Spleen (tissue), 11 donors: ENCODE results near the gene PDIA5. TPM values are rescaled to one million over a fixed set of nuclear protein-coding genes. Genes with fewer than 3 reads are reported as not detected.
A peak's percentile ranks its signal among the peaks of the same experiment; 100 is the strongest.
"Not testable (repeated sequence)": the region's sequence is repeated elsewhere in the genome, so short reads cannot be mapped to it uniquely, and the experiment has no call there.

Experiments
- DNase-seq: peaks from one replicate; pipeline ENCODE4 v3.0.0-alpha.2; 2020
- H3K27ac ChIP-seq, 8 donors: fragments of 200-600 bp; sonication (generic) in 7 of 8; 1 replicate in 4 of 8; 2 replicates in 4 of 8; pipeline versions ENCODE4 v1.5.0 to v1.8.0; 2016 to 2021; ENCODE audit warnings: inconsistent platforms in 4 of 8, mild to moderate bottlenecking in 4 of 8, moderate library complexity in 1 of 8
- H3K27me3 ChIP-seq, 7 donors: fragments of 200-600 bp; sonication (generic) in 6 of 7; replicated peaks in 1 of 7; 1 replicate in 4 of 7; 2 replicates in 3 of 7; pipeline versions ENCODE4 v1.5.0 to v1.8.0; 2016 to 2021; ENCODE audit warnings: inconsistent platforms in 3 of 7, mild to moderate bottlenecking in 1 of 7
- H3K36me3 ChIP-seq, 6 donors: fragments of 200-600 bp; sonication (generic) in 5 of 6; 1 replicate in 4 of 6; 2 replicates in 2 of 6; pipeline versions ENCODE4 v1.5.0 to v1.8.0; 2016 to 2021; ENCODE audit warnings: inconsistent platforms in 2 of 6
- H3K4me1 ChIP-seq, 6 donors: fragments of 200-600 bp; sonication (generic) in 5 of 6; 1 replicate in 3 of 6; 2 replicates in 3 of 6; pipeline versions ENCODE4 v1.5.0 to v1.8.0; 2016 to 2021; ENCODE audit warnings: inconsistent platforms in 3 of 6
- H3K4me3 ChIP-seq, 8 donors: fragments of 200-600 bp; sonication (generic) in 7 of 8; 1 replicate in 4 of 8; 2 replicates in 4 of 8; pipeline versions ENCODE4 v1.5.0 to v1.8.0; 2016 to 2021; ENCODE audit warnings: inconsistent platforms in 4 of 8, mild to moderate bottlenecking in 4 of 8, moderate library complexity in 2 of 8
- H3K9me3 ChIP-seq, 8 donors: fragments of 200-600 bp; sonication (generic) in 7 of 8; 1 replicate in 4 of 8; 2 replicates in 4 of 8; pipeline versions ENCODE4 v1.5.0 to v1.8.0; 2016 to 2021; ENCODE audit warnings: inconsistent platforms in 4 of 8
- POLR2A ChIP-seq, 3 donors: fragments of 450-650 bp; IDR thresholded peaks; one replicate each; pipeline ENCODE4 v1.5.1; 2017; ENCODE audit warnings: antibody characterized with exemption in 3 of 3, mild to moderate bottlenecking in 1 of 3
- POLR2AphosphoS5 ChIP-seq, 3 donors: sonication (generic); formaldehyde crosslinking; IDR thresholded peaks; one replicate each; pipeline ENCODE4 v1.5.1; 2017; ENCODE audit warnings: antibody characterized with exemption in 3 of 3
- WGBS, 5 donors: extraction: QIAGEN DNeasy Blood & Tissue Kit in 3 of 5; methylation state at CpG; one replicate each; pipeline versions ENCODE4 v1.1.5 to v1.1.7; 2013 to 2018; 5-methylcytosine and 5-hydroxymethylcytosine counted together
- intact Hi-C: fragments of 100-400 bp; cut with DNase I; formaldehyde crosslinking; loops from one replicate; pipeline ENCODE4 v1.15.0; 2023; ENCODE audit warnings: low total_unique reads
- polyA plus RNA-seq, 3 donors: library from polyadenylated mRNA; stranded (reverse); fragments of 200-250 nt; gene quantifications; one replicate each; pipeline ENCODE4 v1.2.1, GENCODE V29; 2013
- total RNA-seq, 7 donors: library from RNA; depleted of rRNA in 3 of 7; stranded (reverse); fragments of >200 nt in 3 of 7; fragmentation: NEBNext Ultra II Directional in 4 of 7; extraction: Animal tissue kit (Norgen Biotek cat#: 25700) in 4 of 7; gene quantifications; one replicate each; pipeline versions ENCODE4 v1.1.0 to v1.2.1, GENCODE V29; 2016 to 2021
- TF ChIP-seq, protein P1 (sequence below), 11 experiments: fragments of 200-600 bp in 7 of 11; fragments of 450-650 bp in 4 of 11; sonication (generic) in 4 of 11; IDR thresholded peaks in 8 of 11; conservative IDR thresholded peaks in 3 of 11; 1 replicate in 7 of 11; 2 replicates in 4 of 11; pipeline versions ENCODE4 v1.4.0 to v1.8.0; 2016 to 2021; ENCODE audit warnings: antibody characterized with exemption in 11 of 11, inconsistent platforms in 4 of 11, mild to moderate bottlenecking in 1 of 11
- donor health status: healthy with polysubstance abuse.
- donor health status: DM: no; HTN: no; CAD: no; lungs with moderate emphysema.
- donor health status: DM: no; HTN: no; CAD: no.
- donor health status: Bipolar disorder and iron deficiency.
- donor health status: healthy.
- donor health status: DM: no; HTN: no; CAD: no.
- donor health status: DM: yes; HTN: yes; CAD: no.

PDIA5 gene
- total and polyA plus RNA-seq, 10 donors: 5.8 to 30.2 (median 19.7) TPM

GRCh38 chr3:123110976-123111615 is 44.3 kb downstream of the PDIA5 start:
- intact Hi-C loops: no loop called here
- WGBS, 5 donors: 71 to 87% (median 80%) methylated on average over 9 to 11 of the region's 11 CpGs
- no peak overlapping the region for H3K4me3 ChIP-seq
- peak; percentile 77 for DNase-seq
- TF ChIP-seq, protein P1, sequence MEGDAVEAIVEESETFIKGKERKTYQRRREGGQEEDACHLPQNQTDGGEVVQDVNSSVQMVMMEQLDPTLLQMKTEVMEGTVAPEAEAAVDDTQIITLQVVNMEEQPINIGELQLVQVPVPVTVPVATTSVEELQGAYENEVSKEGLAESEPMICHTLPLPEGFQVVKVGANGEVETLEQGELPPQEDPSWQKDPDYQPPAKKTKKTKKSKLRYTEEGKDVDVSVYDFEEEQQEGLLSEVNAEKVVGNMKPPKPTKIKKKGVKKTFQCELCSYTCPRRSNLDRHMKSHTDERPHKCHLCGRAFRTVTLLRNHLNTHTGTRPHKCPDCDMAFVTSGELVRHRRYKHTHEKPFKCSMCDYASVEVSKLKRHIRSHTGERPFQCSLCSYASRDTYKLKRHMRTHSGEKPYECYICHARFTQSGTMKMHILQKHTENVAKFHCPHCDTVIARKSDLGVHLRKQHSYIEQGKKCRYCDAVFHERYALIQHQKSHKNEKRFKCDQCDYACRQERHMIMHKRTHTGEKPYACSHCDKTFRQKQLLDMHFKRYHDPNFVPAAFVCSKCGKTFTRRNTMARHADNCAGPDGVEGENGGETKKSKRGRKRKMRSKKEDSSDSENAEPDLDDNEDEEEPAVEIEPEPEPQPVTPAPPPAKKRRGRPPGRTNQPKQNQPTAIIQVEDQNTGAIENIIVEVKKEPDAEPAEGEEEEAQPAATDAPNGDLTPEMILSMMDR (IDR thresholded peaks at IDR 0.05 in 8 of 11, conservative IDR thresholded peaks at IDR 0.05 in 3 of 11): no peak
- TF ChIP-seq POLR2A (IDR thresholded peaks at IDR 0.05) (no peak), POLR2AphosphoS5 (IDR thresholded peaks at IDR 0.05) (no peak)
- H3K36me3 ChIP-seq: peaks cover 0 to 84% (median 23%) of the 10 kb centered on the region in 6 donors
- H3K9me3 ChIP-seq: no peaks in the 10 kb centered on the region
- no peak overlapping the region for H3K27ac ChIP-seq
- peaks cover 0 to 47% (median 2%) of the 10 kb centered on the region in 6 donors for H3K4me1 ChIP-seq
- H3K27me3 ChIP-seq: no peaks in the 10 kb centered on the region

DNA sequence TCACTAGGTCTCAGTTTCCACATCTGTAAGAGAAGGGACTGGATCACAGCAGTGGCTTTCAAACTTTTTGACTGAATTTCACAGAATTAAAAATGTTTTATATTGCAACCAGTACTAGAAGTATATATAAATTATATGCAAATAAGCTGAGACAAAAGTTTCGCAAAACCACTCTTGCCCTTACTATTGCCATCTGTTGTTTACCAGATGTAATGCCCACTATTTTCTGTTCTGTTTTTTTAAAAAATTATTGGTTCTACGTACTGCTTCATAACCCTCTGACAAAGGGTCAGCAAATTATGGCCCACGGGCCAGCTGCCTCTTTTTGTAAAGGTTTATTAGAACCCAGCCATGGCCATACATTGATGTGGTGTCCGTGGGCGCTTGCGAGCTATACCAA is 44.8 kb downstream of the PDIA5 start:
- H3K27ac ChIP-seq: no peak overlapping the region
- no peaks in the 10 kb centered on the region for H3K27me3 ChIP-seq
- H3K4me1 ChIP-seq: peaks cover 0 to 47% (median 2%) of the 10 kb centered on the region in 6 donors
- intact Hi-C loops: no loop called here
- TF ChIP-seq, protein P1 (IDR thresholded peaks at IDR 0.05 in 8 of 11, conservative IDR thresholded peaks at IDR 0.05 in 3 of 11): no peak
- TF ChIP-seq POLR2A (IDR thresholded peaks at IDR 0.05) (no peak), POLR2AphosphoS5 (IDR thresholded peaks at IDR 0.05) (no peak)
- no peak overlapping the region for H3K4me3 ChIP-seq
- no peaks in the 10 kb centered on the region for H3K9me3 ChIP-seq
- 78 to 90% (median 83%) methylated on average over 6 of the region's 6 CpGs for WGBS, 5 donors
- H3K36me3 ChIP-seq: peaks cover 0 to 84% (median 22%) of the 10 kb centered on the region in 6 donors
- no peak for DNase-seq

- WGBS, 5 donors: 56 to 80% (median 75%) methylated on average over 5 of the region's 5 CpGs
- intact Hi-C loops: no loop called here
- Histone ChIP-seq H3K4me1 (peaks cover 0 to 47% (median 2%) of the 10 kb centered on the region in 6 donors), H3K4me3 (no peak overlapping the region), H3K27ac (no peak overlapping the region), H3K27me3 (no peaks in the 10 kb centered on the region), H3K9me3 (no peaks in the 10 kb centered on the region), H3K36me3 (peaks cover 0 to 84% (median 17%) of the 10 kb centered on the region in 6 donors)
- peak; percentile 41 for DNase-seq
- TF ChIP-seq POLR2A (IDR thresholded peaks at IDR 0.05): no peak
- TF ChIP-seq, protein P1 (IDR thresholded peaks at IDR 0.05 in 8 of 11, conservative IDR thresholded peaks at IDR 0.05 in 3 of 11): no peak
- TF ChIP-seq POLR2AphosphoS5 (IDR thresholded peaks at IDR 0.05): no peak
Observed at GRCh38 chr3:123112232-123112631, 45.4 kb downstream of the PDIA5 start.

- H3K36me3 ChIP-seq: peaks cover 0 to 84% (median 14%) of the 10 kb centered on the region in 6 donors
- peaks cover 0 to 47% (median 2%) of the 10 kb centered on the region in 6 donors for H3K4me1 ChIP-seq
- H3K27ac ChIP-seq, H3K4me3 ChIP-seq, H3K9me3 ChIP-seq, H3K27me3 ChIP-seq, intact Hi-C loops: not testable (repeated sequence)
- WGBS, 5 donors: 89 to 96% (median 95%) methylated on average over 5 to 7 of the region's 7 CpGs
- peak; percentile 41 for DNase-seq
Observed at GRCh38 chr3:123112656-123113055, 45.8 kb downstream of the PDIA5 start.
